GM13977 (cell line): ENCODE results near the gene CHD5.
A peak's percentile ranks its signal among the peaks of the same experiment; 100 is the strongest.

Experiments
- DNase-seq: peaks from one replicate; pipeline ENCODE4 v3.0.0; 2012; ENCODE audit warnings: low spot score
- in situ Hi-C: fragments of 300-500 bp; cut with MboI; formaldehyde crosslinking; loops from one replicate; pipeline ENCODE4 v1.12.0; 2022; ENCODE audit warnings: low sequenced_read_pairs, low pct_unique_long_range_greater_than_20kb, mixed read lengths, inconsistent platforms; ENCODE audit not compliant: unreplicated experiment
- TF ChIP-seq, protein P1 (sequence below): IDR thresholded peaks from 2 replicates; pipeline ENCODE4 v1.5.1; 2012; ENCODE audit warnings: mild to moderate bottlenecking, control low read depth; ENCODE audit not compliant: insufficient read depth; ENCODE audit errors: extremely low read depth, missing control alignments

The CHD5 gene

DNA sequence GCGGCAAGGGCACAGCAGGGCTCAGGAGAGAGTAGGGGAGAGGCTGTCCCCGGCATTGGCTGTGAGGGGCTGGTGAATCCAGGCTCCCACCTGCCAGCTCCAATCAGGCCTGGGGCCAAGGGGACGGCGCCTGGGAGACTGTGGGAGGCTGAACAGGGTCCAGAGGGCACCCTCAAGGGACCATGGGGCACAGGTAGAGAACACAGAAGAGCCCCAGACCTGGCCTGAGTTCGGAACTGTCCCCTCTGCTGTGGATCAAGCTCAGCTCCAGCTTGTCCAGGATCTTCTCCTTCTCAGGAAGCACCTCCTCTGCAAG, 67.5 kb downstream of the CHD5 start:
- DNase-seq = no peak
- in situ Hi-C loops = no loop called here
- TF ChIP-seq, protein P1, sequence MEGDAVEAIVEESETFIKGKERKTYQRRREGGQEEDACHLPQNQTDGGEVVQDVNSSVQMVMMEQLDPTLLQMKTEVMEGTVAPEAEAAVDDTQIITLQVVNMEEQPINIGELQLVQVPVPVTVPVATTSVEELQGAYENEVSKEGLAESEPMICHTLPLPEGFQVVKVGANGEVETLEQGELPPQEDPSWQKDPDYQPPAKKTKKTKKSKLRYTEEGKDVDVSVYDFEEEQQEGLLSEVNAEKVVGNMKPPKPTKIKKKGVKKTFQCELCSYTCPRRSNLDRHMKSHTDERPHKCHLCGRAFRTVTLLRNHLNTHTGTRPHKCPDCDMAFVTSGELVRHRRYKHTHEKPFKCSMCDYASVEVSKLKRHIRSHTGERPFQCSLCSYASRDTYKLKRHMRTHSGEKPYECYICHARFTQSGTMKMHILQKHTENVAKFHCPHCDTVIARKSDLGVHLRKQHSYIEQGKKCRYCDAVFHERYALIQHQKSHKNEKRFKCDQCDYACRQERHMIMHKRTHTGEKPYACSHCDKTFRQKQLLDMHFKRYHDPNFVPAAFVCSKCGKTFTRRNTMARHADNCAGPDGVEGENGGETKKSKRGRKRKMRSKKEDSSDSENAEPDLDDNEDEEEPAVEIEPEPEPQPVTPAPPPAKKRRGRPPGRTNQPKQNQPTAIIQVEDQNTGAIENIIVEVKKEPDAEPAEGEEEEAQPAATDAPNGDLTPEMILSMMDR = no peak

DNA sequence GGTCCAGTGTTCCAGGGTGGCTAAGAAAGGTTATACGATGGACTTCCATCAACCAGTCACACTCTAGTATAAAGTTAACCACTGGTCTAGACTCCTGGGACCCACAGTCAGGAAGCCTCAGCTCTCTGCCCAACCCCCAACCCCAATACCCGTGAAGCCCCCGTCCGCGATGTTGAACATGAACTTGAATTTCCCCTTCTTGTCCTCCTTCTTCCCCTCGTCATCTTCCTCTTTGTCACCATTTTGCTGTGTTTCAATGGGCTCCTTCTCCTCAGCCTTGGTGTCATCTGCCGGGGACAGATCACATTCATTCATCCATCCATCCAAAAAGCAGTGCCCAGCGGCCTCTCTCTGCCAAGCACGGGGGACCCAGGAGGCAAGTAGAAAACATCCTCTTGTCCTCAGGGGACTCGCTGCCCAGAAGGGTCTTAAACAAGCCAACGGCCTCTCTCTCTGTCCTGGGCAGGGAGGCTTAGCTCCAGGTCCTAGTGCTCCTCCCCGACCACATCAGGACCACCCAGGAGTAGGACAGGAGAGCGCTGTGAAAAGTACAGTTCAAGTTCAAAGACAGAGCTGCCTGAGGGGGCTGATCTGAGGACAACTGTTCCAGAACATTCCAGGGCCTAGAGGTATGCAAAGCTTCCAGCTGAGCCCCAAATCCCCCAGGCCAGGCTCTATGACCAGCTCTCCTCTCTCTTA, 68.0 kb downstream of the CHD5 start:
- TF ChIP-seq, protein P1 = no peak
- DNase-seq = no peak
- in situ Hi-C loops = no loop called here

DNA sequence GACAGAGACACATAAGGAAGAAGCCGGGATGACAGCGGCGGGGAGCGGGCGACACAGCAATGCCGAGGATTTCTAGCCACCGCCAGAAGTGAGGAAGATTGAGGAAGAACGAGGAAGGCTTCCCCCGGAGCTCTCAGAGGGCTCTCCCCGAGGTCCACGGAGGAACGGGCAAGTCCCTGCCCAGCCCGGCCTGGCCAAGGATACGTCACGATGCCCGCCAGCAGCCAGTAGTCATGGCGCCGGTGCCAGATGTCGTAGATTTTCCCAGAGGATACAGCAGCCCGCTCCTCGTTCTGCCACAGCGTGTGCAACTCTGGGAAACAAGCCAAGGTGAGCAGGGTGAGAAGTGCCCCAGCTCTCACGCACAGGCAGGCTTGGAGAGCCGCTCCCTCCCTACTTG, 68.5 kb downstream of the CHD5 start:
- TF ChIP-seq, protein P1 = no peak
- no peak for DNase-seq
- in situ Hi-C loops = no loop called here

DNA sequence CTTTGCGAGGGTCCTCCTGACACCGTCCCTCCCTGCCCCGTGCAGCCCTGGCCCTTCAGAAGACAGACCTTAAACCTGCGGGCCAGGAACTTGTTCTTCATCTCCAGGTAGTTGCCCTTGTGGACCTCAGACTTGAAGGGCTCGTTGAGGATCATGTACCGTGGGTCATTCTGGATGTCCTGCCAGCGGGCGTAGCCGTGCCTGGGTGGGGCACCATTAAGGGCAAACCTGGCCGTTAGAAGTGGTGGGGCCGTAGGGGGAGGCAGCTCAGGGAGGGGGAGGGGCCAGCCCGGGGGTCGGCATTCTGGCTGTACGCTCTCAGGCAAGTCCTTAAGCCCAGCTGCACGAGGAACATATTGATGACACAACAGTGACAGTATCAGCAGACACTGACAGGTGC, 69.8 kb downstream of the CHD5 start:
- TF ChIP-seq, protein P1 = no peak
- in situ Hi-C loops = no loop called here
- no peak for DNase-seq

DNA sequence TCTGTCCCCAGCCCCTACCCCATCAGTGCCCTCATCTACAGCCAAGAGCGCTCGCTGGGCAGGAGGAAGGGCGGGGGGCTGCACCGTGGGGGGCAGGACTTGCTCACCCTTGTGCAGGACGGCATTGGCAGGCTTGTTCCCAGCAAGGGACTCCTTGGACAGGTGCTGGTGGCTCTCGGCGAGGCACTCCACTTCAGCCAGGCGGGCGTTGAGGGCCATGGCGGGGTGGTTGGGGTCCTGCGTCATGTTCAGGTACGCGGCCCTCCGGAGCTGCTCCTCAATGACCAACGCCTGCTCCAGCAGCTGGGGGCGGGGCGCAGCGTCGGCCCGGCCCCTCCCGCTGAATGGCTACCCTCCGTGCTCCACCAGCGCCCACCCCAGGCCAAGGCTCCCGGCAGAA, 70.4 kb downstream of the CHD5 start:
- no peak for DNase-seq
- in situ Hi-C loops = no loop called here
- TF ChIP-seq, protein P1 = no peak

DNA sequence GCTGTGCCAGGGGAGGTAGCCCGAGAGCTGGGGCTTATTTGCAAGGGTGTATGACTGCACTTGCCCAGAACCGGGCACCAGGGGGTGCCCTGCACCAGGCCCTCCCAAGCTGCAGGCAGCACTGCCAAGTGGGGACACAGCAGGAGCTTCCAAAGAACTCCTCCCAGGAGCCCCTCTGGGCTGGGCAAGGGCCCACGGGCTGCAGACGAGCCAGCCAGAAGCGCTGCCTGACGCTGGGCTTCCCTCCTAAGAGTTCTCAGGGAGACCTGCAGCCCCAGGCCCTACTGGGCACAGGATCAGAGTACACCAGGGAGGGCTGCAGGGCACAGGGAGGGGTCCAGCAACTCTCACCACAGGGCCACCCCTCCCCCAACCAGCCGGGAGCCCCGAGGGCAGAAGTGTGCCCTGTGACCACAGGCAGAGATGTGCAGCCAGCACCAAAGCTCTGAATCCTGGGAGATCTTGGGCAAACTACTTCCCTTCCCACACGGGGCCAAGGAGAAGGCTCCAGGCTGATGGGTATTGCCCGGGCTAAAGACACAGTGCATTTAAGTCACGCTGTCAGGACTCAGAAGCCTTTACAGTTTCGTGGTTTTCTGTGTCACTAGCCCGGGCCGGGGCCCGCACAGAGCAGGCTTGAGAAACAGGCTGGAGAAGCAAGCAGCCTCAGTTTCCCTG, 71.0 kb downstream of the CHD5 start:
- in situ Hi-C loops = no loop called here
- peak; percentile 85 for DNase-seq

More for the DNA sequence above, 71.0 kb downstream of the CHD5 start:
- TF ChIP-seq, protein P1 = peak; percentile 62
